PC-3 (cell line): Measurements from ENCODE around the gene GPRC5C.

Experiments used
- CTCF ChIP-seq: fragments of 300-600 bp; sonication (generic); conservative IDR thresholded peaks from 2 replicates; pipeline ENCODE4 v1.5.1; 2017; ENCODE audit warnings: antibody characterized with exemption, low read depth, mild to moderate bottlenecking, low read length
- EZH2 ChIP-seq: fragments of 300-600 bp; sonication (generic); IDR thresholded peaks from one replicate; pipeline ENCODE4 v1.6.1; 2017; ENCODE audit warnings: antibody characterized with exemption, mild to moderate bottlenecking, low read length; ENCODE audit not compliant: unreplicated experiment
- EZH2phosphoT487 ChIP-seq: fragments of 300-600 bp; sonication (generic); IDR thresholded peaks from 2 replicates; pipeline ENCODE4 v1.6.1; 2018; ENCODE audit warnings: mild to moderate bottlenecking, antibody characterized with exemption, low read length, borderline replicate concordance

DNA sequence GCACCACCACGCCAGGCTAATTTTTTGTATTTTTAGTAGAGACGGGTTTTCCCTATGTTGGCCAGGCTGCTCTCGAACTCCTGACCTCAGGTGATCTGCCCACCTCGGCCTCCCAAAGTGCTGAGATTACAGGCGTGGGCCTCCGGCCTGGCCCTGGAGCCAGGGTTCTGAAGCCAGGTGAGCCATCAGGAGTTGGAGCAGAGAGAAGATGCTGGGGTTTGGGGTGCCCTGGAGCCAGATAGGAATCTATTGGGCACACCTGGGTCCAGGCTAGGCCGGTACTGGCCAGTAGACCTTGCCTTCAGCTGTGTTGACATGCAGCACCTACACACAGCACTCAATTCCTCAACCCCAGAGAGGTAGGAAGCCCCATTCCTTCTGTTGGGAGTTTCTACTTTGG is 29.1 kb downstream of the GPRC5C start:
- TF ChIP-seq CTCF (no peak), EZH2phosphoT487 (no peak), EZH2 (no peak)
